ENCODE data around the gene ZNF503.

DNA sequence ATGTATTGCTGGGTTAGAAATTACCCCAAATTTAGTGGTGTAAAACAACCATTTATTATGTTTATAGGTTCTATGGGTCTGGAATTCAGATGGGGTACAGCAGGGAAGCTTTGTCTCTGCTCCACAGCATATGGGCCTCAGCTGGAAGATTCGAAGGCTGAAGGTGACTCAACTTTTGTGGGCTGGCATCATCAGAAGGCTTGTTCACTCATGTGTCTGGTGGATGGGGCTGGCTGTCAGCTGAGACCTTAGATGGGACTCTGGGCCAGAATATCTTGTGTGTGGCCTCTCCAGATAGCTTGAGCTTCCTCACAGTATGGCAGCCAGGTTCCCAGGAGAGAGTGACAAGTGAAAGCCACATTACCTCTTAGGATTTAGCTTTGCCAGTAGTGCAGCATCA is 45.9 kb downstream of the ZNF503 start:
- TF ChIP-seq FOXP2 (optimal IDR thresholded peaks at IDR 0.05; ENCODE audit: control extremely low read depth, extremely low read length, insufficient read depth) (no peak), POLR2AphosphoS5 (IDR thresholded peaks at IDR 0.05; ENCODE audit: borderline replicate concordance, low read depth, low read length) (no peak), EZH2 (IDR thresholded peaks at IDR 0.05) (no peak)
